ENCODE measurements around the gene TTC12.

The TTC12 gene

DNA sequence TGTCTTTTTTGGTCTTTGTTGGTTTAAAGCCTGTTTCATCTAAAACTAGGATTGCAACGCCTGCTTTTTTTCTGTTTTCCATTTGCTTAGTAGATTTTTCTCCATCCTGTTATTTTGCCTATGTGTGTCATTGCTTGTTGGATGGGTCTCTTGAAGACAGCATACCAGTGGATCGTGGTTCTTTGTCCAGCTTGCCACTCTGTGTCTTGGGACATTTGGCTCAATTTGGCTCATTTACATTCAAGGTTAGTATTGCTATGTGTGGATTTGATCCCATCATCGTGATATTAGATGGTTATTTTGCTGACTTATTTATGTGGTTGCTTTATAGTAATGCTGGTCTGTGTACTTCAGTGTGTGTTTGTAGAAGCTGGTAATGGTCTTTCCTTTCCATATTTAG lies 41.8 kb downstream of the TTC12 start:
- H3K4me1 ChIP-seq (ENCODE audit: insufficient read depth, low read length), result no peaks in the 10 kb centered on the region
- H3K27me3 ChIP-seq (ENCODE audit: control insufficient read depth in 1 of 2, insufficient read depth in 2 of 2, low read length in 2 of 2), result no peaks in the 10 kb centered on the region
- H3K9ac ChIP-seq (ENCODE audit: low read length), result no peak overlapping the region
- H3K4me3 ChIP-seq (ENCODE audit: low read depth in 1 of 2, low read length in 2 of 2), result no peak overlapping the region
- no peak overlapping the region for H3K27ac ChIP-seq (ENCODE audit: low read depth, low read length)
- peaks cover 30% of the 10 kb centered on the region for H3K36me3 ChIP-seq (ENCODE audit: insufficient read depth, low read length)
- H3K9me3 ChIP-seq (ENCODE audit: low read length), result no peaks in the 10 kb centered on the region

DNA sequence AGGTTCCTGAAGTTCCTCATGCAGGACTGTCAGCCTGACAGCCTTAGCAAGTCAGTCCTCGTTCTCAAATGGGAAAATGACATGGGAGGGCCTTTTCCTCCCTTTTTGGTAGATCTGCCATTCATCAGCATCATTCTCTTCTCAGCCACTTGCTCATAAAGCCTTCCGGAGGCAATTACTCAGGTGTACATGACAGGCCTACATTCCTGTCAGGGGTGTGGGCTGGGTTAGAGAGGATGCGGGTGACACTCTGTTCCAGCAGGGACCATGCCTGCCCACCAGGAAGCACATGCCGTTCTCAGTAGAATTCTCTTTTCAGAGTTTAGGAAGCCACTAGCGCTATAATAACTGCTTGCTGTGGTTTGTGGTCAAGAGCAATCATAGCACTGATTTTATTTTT lies 49.0 kb downstream of the TTC12 start:
- Histone ChIP-seq H3K9me3 (ENCODE audit: low read length) (no peaks in the 10 kb centered on the region), H3K27me3 (ENCODE audit: control insufficient read depth in 1 of 2, insufficient read depth in 2 of 2, low read length in 2 of 2) (no peaks in the 10 kb centered on the region), H3K4me1 (ENCODE audit: insufficient read depth, low read length) (no peaks in the 10 kb centered on the region), H3K9ac (ENCODE audit: low read length) (no peak overlapping the region), H3K27ac (ENCODE audit: low read depth, low read length) (no peak overlapping the region), H3K4me3 (ENCODE audit: low read depth in 1 of 2, low read length in 2 of 2) (no peak overlapping the region), H3K36me3 (ENCODE audit: insufficient read depth, low read length) (peaks cover 57% of the 10 kb centered on the region)

DNA sequence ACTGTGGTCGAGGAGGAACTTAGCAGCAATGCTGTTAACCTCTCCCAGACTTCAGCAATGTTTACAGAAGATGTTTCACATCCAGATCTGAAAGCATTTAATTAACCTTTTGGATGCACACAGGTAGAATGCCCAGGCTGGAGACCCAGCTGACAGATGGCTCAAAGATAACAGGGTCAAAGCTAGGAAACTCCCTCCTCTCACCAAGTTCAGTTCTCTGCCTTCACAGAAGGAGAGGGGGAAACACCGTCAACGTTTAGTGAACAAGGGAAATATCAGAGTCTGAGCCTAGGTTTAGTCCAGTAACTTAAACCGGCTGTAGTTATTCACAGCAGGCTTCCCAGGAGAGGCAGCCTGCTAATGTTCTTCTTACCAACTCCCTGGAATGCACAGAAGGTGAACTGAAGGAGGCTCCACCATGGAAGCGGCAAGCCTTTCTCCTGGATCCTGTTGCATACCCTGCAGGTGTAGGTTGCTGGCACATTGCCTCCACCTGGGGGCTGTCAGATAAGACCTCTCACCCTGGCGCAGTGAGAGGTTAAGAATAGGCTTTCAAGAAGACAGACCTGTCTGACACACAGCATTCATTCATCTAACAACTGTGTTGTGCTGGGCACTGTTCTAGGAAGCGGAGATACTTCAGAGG lies 49.7 kb downstream of the TTC12 start:
- Histone ChIP-seq H3K36me3 (ENCODE audit: insufficient read depth, low read length) (peaks cover 49% of the 10 kb centered on the region), H3K4me1 (ENCODE audit: insufficient read depth, low read length) (no peaks in the 10 kb centered on the region), H3K27me3 (ENCODE audit: control insufficient read depth in 1 of 2, insufficient read depth in 2 of 2, low read length in 2 of 2) (no peaks in the 10 kb centered on the region), H3K27ac (ENCODE audit: low read depth, low read length) (no peak overlapping the region), H3K9ac (ENCODE audit: low read length) (no peak overlapping the region), H3K4me3 (ENCODE audit: low read depth in 1 of 2, low read length in 2 of 2) (no peak overlapping the region), H3K9me3 (ENCODE audit: low read length) (no peaks in the 10 kb centered on the region)

DNA sequence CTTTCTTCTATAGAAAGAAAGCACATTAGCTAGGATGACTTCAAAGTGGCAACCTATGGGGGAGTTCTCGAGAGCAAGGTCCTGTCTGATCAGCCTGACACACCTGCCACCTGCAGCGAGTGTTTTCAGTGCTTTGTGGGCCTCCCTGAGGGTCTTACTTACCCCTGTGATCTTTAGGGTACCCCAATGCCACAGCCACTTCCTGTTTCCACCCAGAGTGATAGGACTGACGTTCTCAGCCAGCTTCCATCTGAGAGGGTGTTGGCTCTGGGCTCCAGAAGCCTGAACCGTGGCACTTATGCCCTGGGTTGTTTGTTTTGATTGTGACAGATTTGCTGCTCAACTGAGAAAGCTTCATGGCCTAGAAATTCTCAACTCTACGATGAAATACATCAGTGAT lies 51.5 kb downstream of the TTC12 start:
- H3K9me3 ChIP-seq (ENCODE audit: low read length), result no peaks in the 10 kb centered on the region
- no peak overlapping the region for H3K9ac ChIP-seq (ENCODE audit: low read length)
- H3K27ac ChIP-seq (ENCODE audit: low read depth, low read length), result no peak overlapping the region
- no peak overlapping the region for H3K4me3 ChIP-seq (ENCODE audit: low read depth in 1 of 2, low read length in 2 of 2)
- H3K27me3 ChIP-seq (ENCODE audit: control insufficient read depth in 1 of 2, insufficient read depth in 2 of 2, low read length in 2 of 2), result no peaks in the 10 kb centered on the region
- no peaks in the 10 kb centered on the region for H3K4me1 ChIP-seq (ENCODE audit: insufficient read depth, low read length)
- H3K36me3 ChIP-seq (ENCODE audit: insufficient read depth, low read length), result peaks cover 32% of the 10 kb centered on the region

DNA sequence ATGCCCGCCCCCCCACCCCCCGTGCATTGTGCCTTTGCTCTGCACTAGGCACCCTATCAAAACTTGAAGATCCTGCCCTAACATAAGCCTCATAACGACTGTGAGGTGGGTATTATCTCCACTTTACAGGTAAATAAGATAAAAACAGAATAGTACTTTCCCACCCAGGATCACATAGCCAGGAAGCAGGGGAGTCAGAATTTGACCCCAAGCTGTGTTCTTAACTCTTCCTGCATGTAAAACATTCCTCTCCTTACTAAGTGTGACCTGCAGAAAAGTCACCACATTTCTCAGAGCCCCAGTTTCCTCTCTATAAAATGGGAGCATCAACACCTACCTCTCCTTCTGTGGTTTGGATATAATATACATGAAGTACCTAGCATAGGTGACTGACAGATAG lies 55.0 kb downstream of the TTC12 start:
- H3K27me3 ChIP-seq (ENCODE audit: control insufficient read depth in 1 of 2, insufficient read depth in 2 of 2, low read length in 2 of 2), result no peaks in the 10 kb centered on the region
- no peak overlapping the region for H3K9ac ChIP-seq (ENCODE audit: low read length)
- H3K4me1 ChIP-seq (ENCODE audit: insufficient read depth, low read length), result no peaks in the 10 kb centered on the region
- peaks cover 12% of the 10 kb centered on the region for H3K36me3 ChIP-seq (ENCODE audit: insufficient read depth, low read length)
- H3K27ac ChIP-seq (ENCODE audit: low read depth, low read length), result no peak overlapping the region
- H3K9me3 ChIP-seq (ENCODE audit: low read length), result no peaks in the 10 kb centered on the region
- H3K4me3 ChIP-seq (ENCODE audit: low read depth in 1 of 2, low read length in 2 of 2), result no peak overlapping the region

DNA sequence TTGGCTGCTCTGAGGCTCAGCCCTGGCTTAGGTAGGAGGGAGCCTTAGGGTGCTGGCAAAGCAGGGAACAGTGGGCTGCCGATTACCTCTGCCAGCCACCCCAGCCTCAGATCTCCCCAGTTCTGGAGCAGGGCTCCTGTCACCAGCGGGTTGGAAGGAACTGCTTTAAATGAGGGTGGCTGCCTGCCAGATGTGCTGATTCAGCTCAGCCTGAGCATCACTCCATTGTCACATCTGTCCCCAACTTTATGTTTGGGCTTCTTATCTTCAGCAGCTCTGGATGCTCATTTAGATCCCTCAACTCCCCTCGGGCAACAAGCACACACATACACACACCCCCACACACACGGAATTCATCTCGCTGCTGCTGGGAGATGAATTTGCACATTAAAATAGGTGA lies 56.3 kb downstream of the TTC12 start:
- Histone ChIP-seq H3K4me1 (ENCODE audit: insufficient read depth, low read length) (no peaks in the 10 kb centered on the region), H3K4me3 (ENCODE audit: low read depth in 1 of 2, low read length in 2 of 2) (no peak overlapping the region), H3K36me3 (ENCODE audit: insufficient read depth, low read length) (peaks cover under 1% of the 10 kb centered on the region), H3K9ac (ENCODE audit: low read length) (no peak overlapping the region), H3K27me3 (ENCODE audit: control insufficient read depth in 1 of 2, insufficient read depth in 2 of 2, low read length in 2 of 2) (no peaks in the 10 kb centered on the region), H3K27ac (ENCODE audit: low read depth, low read length) (no peak overlapping the region), H3K9me3 (ENCODE audit: low read length) (no peaks in the 10 kb centered on the region)

DNA sequence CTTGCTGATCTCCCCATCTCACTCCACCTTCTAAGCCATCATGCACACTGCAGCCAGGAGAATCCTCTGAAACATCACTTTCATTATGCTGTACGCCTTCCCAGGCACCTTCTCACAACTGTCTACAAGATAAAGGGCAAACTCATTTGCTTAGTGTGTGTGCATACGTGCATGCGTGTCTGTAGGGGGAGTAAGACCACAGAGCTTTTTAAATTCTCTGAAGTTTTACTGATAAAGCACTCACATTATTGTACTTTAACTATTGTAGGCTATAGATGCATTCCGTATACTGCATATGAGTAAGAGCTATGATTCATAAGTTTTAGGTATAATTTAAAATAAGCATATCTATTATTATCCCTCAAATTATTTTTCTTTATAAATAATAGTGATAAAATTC lies 57.9 kb downstream of the TTC12 start:
- no peaks in the 10 kb centered on the region for H3K9me3 ChIP-seq (ENCODE audit: low read length)
- H3K9ac ChIP-seq (ENCODE audit: low read length), result no peak overlapping the region
- H3K36me3 ChIP-seq (ENCODE audit: insufficient read depth, low read length), result no peaks in the 10 kb centered on the region
- H3K4me1 ChIP-seq (ENCODE audit: insufficient read depth, low read length), result no peaks in the 10 kb centered on the region
- H3K27me3 ChIP-seq (ENCODE audit: control insufficient read depth in 1 of 2, insufficient read depth in 2 of 2, low read length in 2 of 2), result no peaks in the 10 kb centered on the region
- no peak overlapping the region for H3K4me3 ChIP-seq (ENCODE audit: low read depth in 1 of 2, low read length in 2 of 2)
- no peak overlapping the region for H3K27ac ChIP-seq (ENCODE audit: low read depth, low read length)

DNA sequence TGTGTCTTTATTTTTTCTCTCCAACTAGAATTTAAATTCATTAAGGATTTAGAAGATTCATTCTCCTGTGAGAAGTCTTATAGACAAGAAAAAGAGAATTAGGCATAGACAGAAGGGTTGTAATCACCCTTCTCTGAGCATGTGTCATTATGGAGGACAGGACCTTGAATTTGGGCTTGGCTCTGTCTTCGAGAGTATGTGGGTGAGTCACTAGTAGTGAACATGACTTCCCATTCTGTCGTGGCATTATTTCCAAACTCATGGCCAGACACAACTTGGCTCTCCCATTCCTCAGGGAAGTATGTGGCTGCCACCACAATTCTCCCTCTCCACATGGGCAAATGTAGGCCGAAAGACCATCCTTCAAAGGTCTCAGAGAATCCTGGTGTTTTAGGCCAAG lies 58.9 kb downstream of the TTC12 start:
- Histone ChIP-seq H3K27ac (ENCODE audit: low read depth, low read length) (no peak overlapping the region), H3K4me3 (ENCODE audit: low read depth in 1 of 2, low read length in 2 of 2) (no peak overlapping the region), H3K9me3 (ENCODE audit: low read length) (no peaks in the 10 kb centered on the region), H3K4me1 (ENCODE audit: insufficient read depth, low read length) (no peaks in the 10 kb centered on the region), H3K27me3 (ENCODE audit: control insufficient read depth in 1 of 2, insufficient read depth in 2 of 2, low read length in 2 of 2) (no peaks in the 10 kb centered on the region), H3K9ac (ENCODE audit: low read length) (no peak overlapping the region), H3K36me3 (ENCODE audit: insufficient read depth, low read length) (no peaks in the 10 kb centered on the region)

DNA sequence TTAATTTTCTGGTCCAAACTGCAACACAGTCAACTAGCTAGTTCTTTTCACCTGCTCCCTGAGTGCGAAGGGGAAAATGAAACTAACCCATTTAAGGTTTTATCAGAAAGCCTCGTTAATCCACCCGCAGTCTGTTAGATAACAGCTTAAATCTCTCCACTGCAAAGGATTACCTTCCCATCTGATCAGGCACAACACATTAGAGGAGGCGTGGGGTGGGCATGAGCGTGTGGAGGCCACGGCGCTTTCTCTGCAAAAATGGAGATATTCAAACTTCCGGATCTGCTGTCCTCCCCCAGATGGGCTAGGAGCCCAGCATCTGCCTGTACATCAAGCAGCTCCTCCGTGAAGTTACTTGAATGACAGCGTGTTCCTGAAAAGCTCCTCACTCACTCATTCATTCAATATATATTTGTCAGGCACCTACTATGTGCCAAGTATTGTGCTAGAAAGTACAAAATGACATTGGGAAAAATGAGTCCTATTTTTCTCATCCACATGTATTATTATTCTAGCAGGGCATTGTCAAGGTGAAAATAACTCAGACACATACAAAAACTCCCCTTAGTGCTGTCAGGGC lies 59.7 kb downstream of the TTC12 start:
- no peaks in the 10 kb centered on the region for H3K36me3 ChIP-seq (ENCODE audit: insufficient read depth, low read length)
- no peak overlapping the region for H3K4me3 ChIP-seq (ENCODE audit: low read depth in 1 of 2, low read length in 2 of 2)

DNA sequence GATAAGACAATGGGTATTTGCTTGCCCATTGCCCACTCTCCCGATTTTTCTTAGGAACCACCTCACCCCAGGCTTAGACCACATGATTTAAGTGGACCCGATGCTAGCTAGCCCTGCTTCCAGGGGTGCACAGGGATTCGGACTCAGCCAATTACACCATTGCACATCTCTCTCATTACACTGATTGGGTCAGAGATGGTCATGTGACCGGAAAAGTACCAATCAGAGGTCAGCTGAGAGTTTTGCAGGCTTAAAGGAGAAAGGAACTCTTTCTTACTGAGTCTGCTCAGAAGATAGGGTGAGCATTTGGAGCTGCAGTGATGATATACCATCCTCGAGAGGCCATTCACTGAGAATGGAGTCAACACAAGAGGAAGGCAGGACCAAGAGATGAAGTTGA lies 61.0 kb downstream of the TTC12 start:
- Histone ChIP-seq H3K4me3 (ENCODE audit: low read depth in 1 of 2, low read length in 2 of 2) (no peak overlapping the region), H3K9ac (ENCODE audit: low read length) (no peak overlapping the region), H3K27me3 (ENCODE audit: control insufficient read depth in 1 of 2, insufficient read depth in 2 of 2, low read length in 2 of 2) (no peaks in the 10 kb centered on the region), H3K9me3 (ENCODE audit: low read length) (no peaks in the 10 kb centered on the region), H3K36me3 (ENCODE audit: insufficient read depth, low read length) (no peaks in the 10 kb centered on the region), H3K4me1 (ENCODE audit: insufficient read depth, low read length) (no peaks in the 10 kb centered on the region), H3K27ac (ENCODE audit: low read depth, low read length) (no peak overlapping the region)

More for the DNA sequence above, 59.7 kb downstream of the TTC12 start:
- H3K27ac ChIP-seq (ENCODE audit: low read depth, low read length), result no peak overlapping the region
- no peaks in the 10 kb centered on the region for H3K4me1 ChIP-seq (ENCODE audit: insufficient read depth, low read length)
- no peaks in the 10 kb centered on the region for H3K9me3 ChIP-seq (ENCODE audit: low read length)
- no peaks in the 10 kb centered on the region for H3K27me3 ChIP-seq (ENCODE audit: control insufficient read depth in 1 of 2, insufficient read depth in 2 of 2, low read length in 2 of 2)
- no peak overlapping the region for H3K9ac ChIP-seq (ENCODE audit: low read length)

DNA sequence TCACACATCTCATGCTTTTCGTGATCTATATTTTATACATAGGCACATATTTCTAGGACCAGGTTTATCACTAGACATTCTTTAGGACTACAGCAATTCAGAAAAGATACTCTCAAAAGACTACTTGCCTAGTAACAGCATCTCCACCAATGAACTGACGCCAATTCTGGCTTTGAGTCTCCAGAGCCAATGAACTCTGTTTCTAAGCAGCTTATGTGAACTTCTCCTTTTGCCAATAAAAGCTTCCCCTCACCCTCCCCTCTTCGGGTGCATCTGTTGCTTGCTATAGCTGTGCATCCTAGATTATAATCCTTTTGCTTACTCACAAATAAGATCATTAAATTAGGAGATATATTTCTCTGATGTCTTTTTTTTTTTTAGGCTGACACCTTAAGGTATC lies 61.8 kb downstream of the TTC12 start:
- Histone ChIP-seq H3K27me3 (ENCODE audit: control insufficient read depth in 1 of 2, insufficient read depth in 2 of 2, low read length in 2 of 2) (no peaks in the 10 kb centered on the region), H3K36me3 (ENCODE audit: insufficient read depth, low read length) (no peaks in the 10 kb centered on the region), H3K9me3 (ENCODE audit: low read length) (no peaks in the 10 kb centered on the region), H3K27ac (ENCODE audit: low read depth, low read length) (no peak overlapping the region), H3K4me3 (ENCODE audit: low read depth in 1 of 2, low read length in 2 of 2) (no peak overlapping the region), H3K9ac (ENCODE audit: low read length) (no peak overlapping the region), H3K4me1 (ENCODE audit: insufficient read depth, low read length) (no peaks in the 10 kb centered on the region)

DNA sequence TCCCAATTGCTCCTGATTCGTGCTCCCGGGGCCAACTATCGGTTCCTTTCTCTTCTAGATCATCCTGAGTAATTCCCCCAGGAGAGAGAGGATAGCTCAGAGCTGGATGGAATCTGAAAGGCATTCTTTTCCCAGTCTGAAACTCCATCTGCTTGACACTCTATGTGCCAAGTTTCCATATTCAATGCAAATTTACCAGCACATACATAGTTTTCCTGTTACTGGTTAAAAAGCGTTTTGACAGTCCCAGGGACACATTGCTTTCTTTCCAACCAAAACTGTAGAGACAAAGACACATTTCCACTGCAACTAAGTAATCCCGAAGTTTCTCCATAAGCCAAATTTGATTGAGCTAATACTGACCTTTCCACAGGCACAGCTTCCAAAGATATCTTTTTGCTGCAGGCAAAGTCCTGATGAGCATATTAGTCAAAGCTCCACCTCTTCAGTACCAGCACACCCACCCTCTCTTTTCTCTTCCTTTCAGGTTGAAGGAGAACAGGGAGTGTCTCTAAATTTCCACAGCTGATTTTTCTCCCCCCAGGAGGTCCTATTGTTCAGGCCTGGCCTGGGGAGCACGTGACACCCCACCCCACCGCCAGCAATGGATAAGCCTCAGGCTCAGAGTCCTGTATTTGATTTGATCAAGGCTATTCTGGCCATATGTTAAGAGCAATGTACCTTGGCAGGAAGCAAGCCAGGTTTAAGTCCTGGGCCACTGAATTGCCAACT lies 63.5 kb downstream of the TTC12 start:
- no peak overlapping the region for H3K9ac ChIP-seq (ENCODE audit: low read length)
- H3K27ac ChIP-seq (ENCODE audit: low read depth, low read length), result no peak overlapping the region
- H3K36me3 ChIP-seq (ENCODE audit: insufficient read depth, low read length), result no peaks in the 10 kb centered on the region
- no peaks in the 10 kb centered on the region for H3K9me3 ChIP-seq (ENCODE audit: low read length)
- no peak overlapping the region for H3K4me3 ChIP-seq (ENCODE audit: low read depth in 1 of 2, low read length in 2 of 2)
- H3K27me3 ChIP-seq (ENCODE audit: control insufficient read depth in 1 of 2, insufficient read depth in 2 of 2, low read length in 2 of 2), result no peaks in the 10 kb centered on the region
- H3K4me1 ChIP-seq (ENCODE audit: insufficient read depth, low read length), result no peaks in the 10 kb centered on the region
